C4-2B (cell line): ENCODE measurements around the gene AFAP1.

Experiments
- CTCF ChIP-seq: fragments of 450-650 bp; conservative IDR thresholded peaks from 2 replicates; pipeline ENCODE4 v1.5.1; 2017; ENCODE audit warnings: mild to moderate bottlenecking
- ZFX ChIP-seq: fragments of 450-650 bp; IDR thresholded peaks from 2 replicates; pipeline ENCODE4 v1.6.1; 2017

- TF ChIP-seq CTCF: no peak
- TF ChIP-seq ZFX: no peak
Observed at GRCh38 chr4:7885216-7886006, 54.2 kb downstream of the AFAP1 start.
